Smooth muscle cell (in vitro differentiated cells): ENCODE measurements around the gene INTS2. TPM values are rescaled to one million over a fixed set of nuclear protein-coding genes. Genes with fewer than 3 reads are reported as not detected.

Source experiments
- DNase-seq: peaks from one replicate; lab custom pipeline; 2025; ENCODE audit not compliant: unreplicated experiment; lab: John Stamatoyannopoulos, UW
- H2AFZ ChIP-seq: fragments of 200-600 bp; sonication (generic); 2 replicates; pipeline ENCODE4 v1.6.0; 2016; ENCODE audit warnings: antibody characterized with exemption, low read depth, mild to moderate bottlenecking
- H3F3A ChIP-seq: fragments of 200-600 bp; sonication (generic); 2 replicates; pipeline ENCODE4 v1.6.0; 2017; ENCODE audit warnings: antibody characterized with exemption, low read depth
- H3K27ac ChIP-seq: fragments of 200-600 bp; sonication (generic); 2 replicates; pipeline ENCODE4 v1.5.1; 2016; ENCODE audit warnings: low read depth, mild to moderate bottlenecking
- H3K27me3 ChIP-seq: fragments of 200-600 bp; sonication (generic); 2 replicates; pipeline ENCODE4 v1.6.1; 2016; ENCODE audit warnings: low read depth, mild to moderate bottlenecking
- H3K36me3 ChIP-seq: fragments of 200-600 bp; sonication (generic); 2 replicates; pipeline ENCODE4 v1.5.1; 2016; ENCODE audit warnings: low read depth
- H3K4me1 ChIP-seq: fragments of 200-600 bp; sonication (generic); 2 replicates; pipeline ENCODE4 v1.5.1; 2016; ENCODE audit warnings: low read depth
- H3K4me2 ChIP-seq: fragments of 200-600 bp; sonication (generic); 2 replicates; pipeline ENCODE4 v1.6.0; 2016; ENCODE audit warnings: mild to moderate bottlenecking
- H3K4me3 ChIP-seq: fragments of 200-600 bp; sonication (generic); 2 replicates; pipeline ENCODE4 v1.5.1; 2016; ENCODE audit warnings: mild to moderate bottlenecking
- H3K79me2 ChIP-seq: fragments of 200-600 bp; sonication (generic); 2 replicates; pipeline ENCODE4 v1.6.0; 2016; ENCODE audit warnings: low read depth, mild to moderate bottlenecking
- H3K9ac ChIP-seq: fragments of 200-600 bp; sonication (generic); 2 replicates; pipeline ENCODE4 v1.6.0; 2016; ENCODE audit warnings: low read depth
- H3K9me3 ChIP-seq: fragments of 200-600 bp; sonication (generic); replicated peaks from 2 replicates; pipeline ENCODE4 v1.5.1; 2016; ENCODE audit warnings: low read depth
- H4K20me1 ChIP-seq: fragments of 200-600 bp; sonication (generic); 2 replicates; pipeline ENCODE4 v1.6.0; 2016; ENCODE audit warnings: low read depth
- CTCF ChIP-seq: fragments of 200-600 bp; sonication (generic); IDR thresholded peaks from 2 replicates; pipeline ENCODE4 v1.5.1; 2017; ENCODE audit warnings: borderline replicate concordance, mild to moderate bottlenecking, antibody characterized with exemption; ENCODE audit not compliant: insufficient read depth, poor library complexity, severe bottlenecking
- WGBS: methylation state at CpG from one replicate; pipeline ENCODE4 v1.1.7; 2016; ENCODE audit warnings: low lambda C conversion rate; 5-methylcytosine and 5-hydroxymethylcytosine counted together
- polyA plus RNA-seq: library from polyadenylated mRNA; unstranded; fragments of >200 nt; fragmentation: Nextera tagmentation; extraction: Ambion mirVana; gene quantifications from 2 replicates; pipeline ENCODE4 v1.2.1, GENCODE V29; 2016
- total RNA-seq: library from RNA; depleted of rRNA; stranded (reverse); fragments of >200 nt; gene quantifications from 2 replicates; pipeline ENCODE4 v1.2.3, GENCODE V29; 2014

INTS2 gene
- total and polyA plus RNA-seq, 2 experiments from 2014 or later = 3.9 to 15.5 TPM

- Histone ChIP-seq H3K4me1 (no peaks in the 10 kb centered on the region), H3K9ac (no peak overlapping the region), H3K79me2 (no peaks in the 10 kb centered on the region), H3K27me3 (no peaks in the 10 kb centered on the region), H3K27ac (no peak overlapping the region), H2AFZ (no peak overlapping the region), H3K9me3 (no peaks in the 10 kb centered on the region), H4K20me1 (no peaks in the 10 kb centered on the region), H3K36me3 (no peaks in the 10 kb centered on the region), H3F3A (no peaks in the 10 kb centered on the region), H3K4me3 (no peak overlapping the region), H3K4me2 (no peak overlapping the region)
- no peak for TF ChIP-seq CTCF
- DNase-seq = no peak
- 89% methylated on average over 1 of the region's 1 CpG for WGBS
These were observed 84.3 kb downstream of the INTS2 start for GRCh38 chr17:61843435-61843834.

- Histone ChIP-seq H4K20me1 (no peaks in the 10 kb centered on the region), H3F3A (no peaks in the 10 kb centered on the region), H2AFZ (no peak overlapping the region), H3K9me3 (no peaks in the 10 kb centered on the region), H3K27me3 (no peaks in the 10 kb centered on the region), H3K79me2 (no peaks in the 10 kb centered on the region), H3K4me1 (no peaks in the 10 kb centered on the region), H3K36me3 (no peaks in the 10 kb centered on the region), H3K27ac (no peak overlapping the region), H3K4me3 (no peak overlapping the region), H3K4me2 (no peak overlapping the region), H3K9ac (no peak overlapping the region)
- WGBS = 100% methylated on average over 1 of the region's 1 CpG
- TF ChIP-seq CTCF = no peak
- DNase-seq = no peak
These were observed 84.9 kb downstream of the INTS2 start for GRCh38 chr17:61842899-61843298.

GRCh38 chr17:61839300-61839786, 88.4 kb downstream of the INTS2 start:
- no peaks in the 10 kb centered on the region for H3K79me2 ChIP-seq
- DNase-seq = no peak
- H3K4me2 ChIP-seq = no peak overlapping the region
- 93% methylated on average over 1 of the region's 1 CpG for WGBS
- no peaks in the 10 kb centered on the region for H3K36me3 ChIP-seq
- H3F3A ChIP-seq = no peaks in the 10 kb centered on the region
- no peak overlapping the region for H3K27ac ChIP-seq
- H4K20me1 ChIP-seq = no peaks in the 10 kb centered on the region
- no peaks in the 10 kb centered on the region for H3K4me1 ChIP-seq
- no peak overlapping the region for H3K9ac ChIP-seq
- TF ChIP-seq CTCF = no peak
- no peak overlapping the region for H2AFZ ChIP-seq
- no peaks in the 10 kb centered on the region for H3K27me3 ChIP-seq
- no peak overlapping the region for H3K4me3 ChIP-seq
- H3K9me3 ChIP-seq = no peaks in the 10 kb centered on the region
